ENCODE results near the gene BTBD17.

- TF ChIP-seq CTCF (IDR thresholded peaks at IDR 0.05), result no peak
- no peak for TF ChIP-seq POLR2A (IDR thresholded peaks at IDR 0.05)
Observed at GRCh38 chr17:74402048-74402447, 40.4 kb upstream of the BTBD17 start.

Measured in esophagus squamous epithelium (tissue), 4 donors.